K562 (cell line): Measurements from ENCODE around the gene N4BP3. TPM values are rescaled to one million over a fixed set of nuclear protein-coding genes. Genes with fewer than 3 reads are reported as not detected.

ENCODE experiments used
- DIDO1 ChIP-seq: fragments of 450-650 bp; IDR thresholded peaks from 2 replicates; pipeline ENCODE4 v1.6.1; 2016; ENCODE audit warnings: low read depth, missing biosample characterization, missing genetic modification characterization
- FOXA3 ChIP-seq, 2 experiments: fragments of 450-650 bp in 1 of 2; sonication (generic) in 1 of 2; formaldehyde crosslinking; IDR thresholded peaks in 1 of 2; conservative IDR thresholded peaks in 1 of 2; 2 replicates each; pipeline versions ENCODE4 v1.4.0 to v1.8.0; 2020 to 2022; ENCODE audit warnings: mild to moderate bottlenecking in 2 of 2, missing genetic modification reagents in 1 of 2
- HNRNPUL1 ChIP-seq: fragments of 200-400 bp; formaldehyde crosslinking; IDR thresholded peaks from 2 replicates; pipeline ENCODE4 v1.6.1; 2017; ENCODE audit warnings: low read length
- NFE2L1 ChIP-seq: fragments of 450-650 bp; IDR thresholded peaks from 2 replicates; pipeline ENCODE4 v1.6.1; 2016; ENCODE audit warnings: missing genetic modification characterization, low read depth, mild to moderate bottlenecking, missing compliant biosample characterization, moderate library complexity, borderline replicate concordance
- POLR2AphosphoS2 ChIP-seq: IDR thresholded peaks from 2 replicates; pipeline ENCODE4 v1.6.1; 2012; ENCODE audit warnings: low read length, improper control_type of control experiment
- SOX6 ChIP-seq: fragments of 450-650 bp; IDR thresholded peaks from 2 replicates; pipeline ENCODE4 v1.6.1; 2014; ENCODE audit warnings: mild to moderate bottlenecking
- SRSF9 ChIP-seq: fragments of 200-400 bp; formaldehyde crosslinking; IDR thresholded peaks from 2 replicates; pipeline ENCODE4 v1.6.1; 2017; ENCODE audit warnings: low read depth, low read length, borderline replicate concordance
- TCF3 ChIP-seq: sonication (generic); formaldehyde crosslinking; IDR thresholded peaks from 2 replicates; pipeline ENCODE4 v1.4.0; 2020; ENCODE audit warnings: mild to moderate bottlenecking, missing genetic modification reagents
- polyA plus RNA-seq, 8 experiments: library from polyadenylated mRNA; depleted of rRNA in 4 of 8; stranded (reverse) in 5 of 8; unstranded in 3 of 8; fragments of >200 nt; fragmentation: Nextera tagmentation in 2 of 8; fragmentation: Illumina TruSeq in 1 of 8; extraction: Ambion mirVana in 2 of 8; extraction: Trizol in 1 of 8; gene quantifications; 2 replicates each; pipeline versions ENCODE4 v1.2.1 to v1.2.3, GENCODE V29; 2011 to 2014; ENCODE audit warnings: inconsistent platforms in 1 of 8, missing spikeins in 1 of 8
- total RNA-seq, 7 experiments: library from RNA; depleted of rRNA in 6 of 7; stranded (reverse); fragments of >200 nt in 6 of 7; fragmentation: Illumina TruSeq in 2 of 7; extraction: Trizol in 2 of 7; gene quantifications; 2 replicates each; pipeline versions ENCODE4 v1.2.1 to v1.2.3, GENCODE V29; 2011 to 2021; ENCODE audit warnings: low replicate concordance in 1 of 7
- TF ChIP-seq, protein P1 (sequence below): fragments of 450-650 bp; IDR thresholded peaks from 2 replicates; pipeline ENCODE4 v1.6.1; 2016; ENCODE audit warnings: low read depth
- TF ChIP-seq, protein P2 (sequence below): fragments of 450-650 bp; IDR thresholded peaks from 2 replicates; pipeline ENCODE4 v1.6.1; 2016; ENCODE audit warnings: low read depth, mild to moderate bottlenecking, moderate library complexity
- TF ChIP-seq, protein P3 (sequence below): fragments of 450-650 bp; IDR thresholded peaks from 2 replicates; pipeline ENCODE4 v1.6.1; 2018; ENCODE audit warnings: mild to moderate bottlenecking, low read depth; ENCODE audit not compliant: partially characterized antibody
- TF ChIP-seq, protein P4 (sequence below): sonication (generic); formaldehyde crosslinking; IDR thresholded peaks from 2 replicates; pipeline ENCODE4 v1.9.0; 2022; ENCODE audit warnings: mild to moderate bottlenecking, missing genetic modification reagents

N4BP3 gene
- total and polyA plus RNA-seq, 9 of the 15 experiments (the other 6 are each of a cell fraction or from before 2014, with no cell fraction given), result 0.06 to 7.0 (median 2.4) TPM

- TF ChIP-seq NFE2L1 (no peak), POLR2AphosphoS2 (no peak), HNRNPUL1 (no peak), SRSF9 (no peak), TCF3 (0 out of 2 replicates have a peak, but pooled peaks have one; percentile 15), FOXA3 (CRISPR knock-in tag; conservative IDR thresholded peaks at IDR 0.05 in 1 of 2, IDR thresholded peaks at IDR 0.05 in 1 of 2) (no peak), DIDO1 (tag) (no peak), SOX6 (peak; percentile 44; the same call in 1 of the 2 replicates)
- TF ChIP-seq, protein P1, sequence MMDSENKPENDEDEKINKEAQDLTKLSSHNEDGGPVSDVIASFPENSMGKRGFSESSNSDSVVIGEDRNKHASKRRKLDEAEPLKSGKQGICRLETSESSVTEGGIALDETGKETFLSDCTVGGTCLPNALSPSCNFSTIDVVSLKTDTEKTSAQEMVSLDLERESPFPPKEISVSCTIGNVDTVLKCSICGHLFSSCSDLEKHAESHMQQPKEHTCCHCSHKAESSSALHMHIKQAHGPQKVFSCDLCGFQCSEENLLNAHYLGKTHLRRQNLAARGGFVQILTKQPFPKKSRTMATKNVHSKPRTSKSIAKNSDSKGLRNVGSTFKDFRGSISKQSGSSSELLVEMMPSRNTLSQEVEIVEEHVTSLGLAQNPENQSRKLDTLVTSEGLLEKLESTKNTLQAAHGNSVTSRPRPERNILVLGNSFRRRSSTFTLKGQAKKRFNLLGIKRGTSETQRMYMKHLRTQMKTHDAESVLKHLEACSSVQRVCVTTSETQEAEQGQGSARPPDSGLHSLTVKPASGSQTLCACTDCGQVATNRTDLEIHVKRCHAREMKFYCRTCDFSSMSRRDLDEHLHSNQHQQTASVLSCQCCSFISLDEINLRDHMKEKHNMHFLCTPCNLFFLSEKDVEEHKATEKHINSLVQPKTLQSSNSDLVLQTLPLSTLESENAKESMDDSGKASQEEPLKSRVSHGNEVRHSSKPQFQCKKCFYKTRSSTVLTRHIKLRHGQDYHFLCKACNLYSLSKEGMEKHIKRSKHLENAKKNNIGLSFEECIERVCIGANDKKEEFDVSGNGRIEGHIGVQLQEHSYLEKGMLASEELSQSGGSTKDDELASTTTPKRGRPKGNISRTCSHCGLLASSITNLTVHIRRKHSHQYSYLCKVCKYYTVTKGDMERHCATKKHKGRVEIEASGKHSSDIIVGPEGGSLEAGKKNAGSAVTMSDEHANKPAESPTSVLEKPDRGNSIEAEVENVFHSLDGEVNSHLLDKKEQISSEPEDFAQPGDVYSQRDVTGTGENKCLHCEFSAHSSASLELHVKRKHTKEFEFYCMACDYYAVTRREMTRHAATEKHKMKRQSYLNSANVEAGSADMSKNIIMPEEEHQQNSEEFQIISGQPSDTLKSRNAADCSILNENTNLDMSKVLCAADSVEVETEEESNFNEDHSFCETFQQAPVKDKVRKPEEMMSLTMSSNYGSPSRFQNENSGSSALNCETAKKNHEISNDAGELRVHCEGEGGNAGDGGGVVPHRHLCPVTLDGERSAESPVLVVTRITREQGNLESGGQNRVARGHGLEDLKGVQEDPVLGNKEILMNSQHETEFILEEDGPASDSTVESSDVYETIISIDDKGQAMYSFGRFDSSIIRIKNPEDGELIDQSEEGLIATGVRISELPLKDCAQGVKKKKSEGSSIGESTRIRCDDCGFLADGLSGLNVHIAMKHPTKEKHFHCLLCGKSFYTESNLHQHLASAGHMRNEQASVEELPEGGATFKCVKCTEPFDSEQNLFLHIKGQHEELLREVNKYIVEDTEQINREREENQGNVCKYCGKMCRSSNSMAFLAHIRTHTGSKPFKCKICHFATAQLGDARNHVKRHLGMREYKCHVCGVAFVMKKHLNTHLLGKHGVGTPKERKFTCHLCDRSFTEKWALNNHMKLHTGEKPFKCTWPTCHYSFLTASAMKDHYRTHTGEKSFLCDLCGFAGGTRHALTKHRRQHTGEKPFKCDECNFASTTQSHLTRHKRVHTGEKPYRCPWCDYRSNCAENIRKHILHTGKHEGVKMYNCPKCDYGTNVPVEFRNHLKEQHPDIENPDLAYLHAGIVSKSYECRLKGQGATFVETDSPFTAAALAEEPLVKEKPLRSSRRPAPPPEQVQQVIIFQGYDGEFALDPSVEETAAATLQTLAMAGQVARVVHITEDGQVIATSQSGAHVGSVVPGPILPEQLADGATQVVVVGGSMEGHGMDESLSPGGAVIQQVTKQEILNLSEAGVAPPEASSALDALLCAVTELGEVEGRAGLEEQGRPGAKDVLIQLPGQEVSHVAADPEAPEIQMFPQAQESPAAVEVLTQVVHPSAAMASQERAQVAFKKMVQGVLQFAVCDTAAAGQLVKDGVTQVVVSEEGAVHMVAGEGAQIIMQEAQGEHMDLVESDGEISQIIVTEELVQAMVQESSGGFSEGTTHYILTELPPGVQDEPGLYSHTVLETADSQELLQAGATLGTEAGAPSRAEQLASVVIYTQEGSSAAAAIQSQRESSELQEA, result no peak
- TF ChIP-seq, protein P2, sequence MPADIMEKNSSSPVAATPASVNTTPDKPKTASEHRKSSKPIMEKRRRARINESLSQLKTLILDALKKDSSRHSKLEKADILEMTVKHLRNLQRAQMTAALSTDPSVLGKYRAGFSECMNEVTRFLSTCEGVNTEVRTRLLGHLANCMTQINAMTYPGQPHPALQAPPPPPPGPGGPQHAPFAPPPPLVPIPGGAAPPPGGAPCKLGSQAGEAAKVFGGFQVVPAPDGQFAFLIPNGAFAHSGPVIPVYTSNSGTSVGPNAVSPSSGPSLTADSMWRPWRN, result no peak
- TF ChIP-seq, protein P3, sequence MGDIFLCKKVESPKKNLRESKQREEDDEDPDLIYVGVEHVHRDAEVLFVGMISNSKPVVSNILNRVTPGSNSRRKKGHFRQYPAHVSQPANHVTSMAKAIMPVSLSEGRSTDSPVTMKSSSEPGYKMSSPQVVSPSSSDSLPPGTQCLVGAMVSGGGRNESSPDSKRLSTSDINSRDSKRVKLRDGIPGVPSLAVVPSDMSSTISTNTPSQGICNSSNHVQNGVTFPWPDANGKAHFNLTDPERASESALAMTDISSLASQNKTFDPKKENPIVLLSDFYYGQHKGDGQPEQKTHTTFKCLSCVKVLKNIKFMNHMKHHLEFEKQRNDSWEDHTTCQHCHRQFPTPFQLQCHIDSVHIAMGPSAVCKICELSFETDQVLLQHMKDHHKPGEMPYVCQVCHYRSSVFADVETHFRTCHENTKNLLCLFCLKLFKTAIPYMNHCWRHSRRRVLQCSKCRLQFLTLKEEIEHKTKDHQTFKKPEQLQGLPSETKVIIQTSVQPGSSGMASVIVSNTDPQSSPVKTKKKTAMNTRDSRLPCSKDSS, result no peak
- TF ChIP-seq, protein P4, sequence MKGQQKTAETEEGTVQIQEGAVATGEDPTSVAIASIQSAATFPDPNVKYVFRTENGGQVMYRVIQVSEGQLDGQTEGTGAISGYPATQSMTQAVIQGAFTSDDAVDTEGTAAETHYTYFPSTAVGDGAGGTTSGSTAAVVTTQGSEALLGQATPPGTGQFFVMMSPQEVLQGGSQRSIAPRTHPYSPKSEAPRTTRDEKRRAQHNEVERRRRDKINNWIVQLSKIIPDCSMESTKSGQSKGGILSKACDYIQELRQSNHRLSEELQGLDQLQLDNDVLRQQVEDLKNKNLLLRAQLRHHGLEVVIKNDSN (CRISPR knock-in tag), result no peak
Observed at GRCh38 chr5:178113141-178113787, at the start of gene N4BP3 (continued).
